ENCODE results near the gene YIPF3.

Gene YIPF3

GRCh38 chr6:43510827-43511163 is 5.9 kb downstream of the YIPF3 start:
- no peaks in the 10 kb centered on the region for H3K9me2 ChIP-seq (replicated peaks; ENCODE audit: low read depth, low read length)
- H3K4me1 ChIP-seq (ENCODE audit: insufficient read depth, low read length, poor library complexity, severe bottlenecking): peaks cover 17% of the 10 kb centered on the region
- H3K9me3 ChIP-seq (ENCODE audit: insufficient read depth, low read depth, low read length): no peaks in the 10 kb centered on the region
- H4K20me1 ChIP-seq (ENCODE audit: insufficient read depth, low read length, poor library complexity, severe bottlenecking): peaks cover 17% of the 10 kb centered on the region
- H3F3A ChIP-seq (ENCODE audit: low read depth): peaks cover 2% of the 10 kb centered on the region; the same call in 1 of the 2 replicates
- no peak overlapping the region for H3K4me2 ChIP-seq (ENCODE audit: low read depth, low read length, poor library complexity, severe bottlenecking)
- H3K79me2 ChIP-seq (ENCODE audit: insufficient read depth, low read length): peaks cover 25% of the 10 kb centered on the region
- H3K4me3 ChIP-seq (ENCODE audit: low read length, poor library complexity, severe bottlenecking): no peak overlapping the region
- H3K9ac ChIP-seq (ENCODE audit: low read depth, low read length, poor library complexity, severe bottlenecking): no peak overlapping the region
- no peak for TF ChIP-seq CTCF (conservative IDR thresholded peaks at IDR 0.05; ENCODE audit: low read length)
- TF ChIP-seq EZH2phosphoT487 (IDR thresholded peaks at IDR 0.05; ENCODE audit: borderline replicate concordance): no peak
- H2AFZ ChIP-seq (ENCODE audit: low read length): no peak overlapping the region
- H3K36me3 ChIP-seq (ENCODE audit: insufficient read depth, low read length): peaks cover 15% of the 10 kb centered on the region; the same call in 1 of the 2 replicates
- no peaks in the 10 kb centered on the region for H3K27me3 ChIP-seq (ENCODE audit: insufficient read depth, low read length, poor library complexity, severe bottlenecking)

GRCh38 chr6:43509984-43510826 is 6.5 kb downstream of the YIPF3 start, which contains the start of gene LRRC73:
Gene LRRC73 (minus strand): TSS chr6:43510346. CDS start chr6:43509785, 561 bp downstream.
- Histone ChIP-seq H2AFZ (ENCODE audit: low read length) (no peak within 1 kb of the TSS), H3K9me2 (replicated peaks; ENCODE audit: low read depth, low read length) (no peaks in the 10 kb centered on the region), H3K27me3 (ENCODE audit: insufficient read depth, low read length, poor library complexity, severe bottlenecking) (no peaks in the 10 kb centered on the region), H3K4me2 (ENCODE audit: low read depth, low read length, poor library complexity, severe bottlenecking) (no peak within 1 kb of the TSS), H3K36me3 (ENCODE audit: insufficient read depth, low read length) (peaks cover 15% of the 10 kb centered on the region; the same call in 1 of the 2 replicates), H3K4me3 (ENCODE audit: low read length, poor library complexity, severe bottlenecking) (no peak within 1 kb of the TSS), H4K20me1 (ENCODE audit: insufficient read depth, low read length, poor library complexity, severe bottlenecking) (peaks cover 13% of the 10 kb centered on the region), H3K4me1 (ENCODE audit: insufficient read depth, low read length, poor library complexity, severe bottlenecking) (peaks cover 11% of the 10 kb centered on the region), H3K79me2 (ENCODE audit: insufficient read depth, low read length) (peaks cover 19% of the 10 kb centered on the region), H3K9ac (ENCODE audit: low read depth, low read length, poor library complexity, severe bottlenecking) (no peak within 1 kb of the TSS), H3F3A (ENCODE audit: low read depth) (peaks cover 2% of the 10 kb centered on the region; the same call in 1 of the 2 replicates), H3K9me3 (ENCODE audit: insufficient read depth, low read depth, low read length) (no peaks in the 10 kb centered on the region)
- TF ChIP-seq CTCF (conservative IDR thresholded peaks at IDR 0.05; ENCODE audit: low read length) (no peak), EZH2phosphoT487 (IDR thresholded peaks at IDR 0.05; ENCODE audit: borderline replicate concordance) (no peak)

GRCh38 chr6:43509142-43509983 is 7.4 kb downstream of the YIPF3 start:
- Histone ChIP-seq H2AFZ (ENCODE audit: low read length) (no peak overlapping the region), H3K36me3 (ENCODE audit: insufficient read depth, low read length) (peaks cover 21% of the 10 kb centered on the region; the same call in 1 of the 2 replicates)
- TF ChIP-seq EZH2phosphoT487 (IDR thresholded peaks at IDR 0.05; ENCODE audit: borderline replicate concordance) (no peak), CTCF (conservative IDR thresholded peaks at IDR 0.05; ENCODE audit: low read length) (no peak)

More at GRCh38 chr6:43509142-43509983, 7.4 kb downstream of the YIPF3 start:
- Histone ChIP-seq H3K27me3 (ENCODE audit: insufficient read depth, low read length, poor library complexity, severe bottlenecking) (no peaks in the 10 kb centered on the region), H3F3A (ENCODE audit: low read depth) (peaks cover 2% of the 10 kb centered on the region; the same call in 1 of the 2 replicates), H4K20me1 (ENCODE audit: insufficient read depth, low read length, poor library complexity, severe bottlenecking) (peaks cover 11% of the 10 kb centered on the region), H3K4me1 (ENCODE audit: insufficient read depth, low read length, poor library complexity, severe bottlenecking) (peaks cover 4% of the 10 kb centered on the region), H3K4me3 (ENCODE audit: low read length, poor library complexity, severe bottlenecking) (no peak overlapping the region), H3K4me2 (ENCODE audit: low read depth, low read length, poor library complexity, severe bottlenecking) (no peak overlapping the region), H3K79me2 (ENCODE audit: insufficient read depth, low read length) (peaks cover 10% of the 10 kb centered on the region; the same call in 1 of the 2 replicates), H3K9me2 (replicated peaks; ENCODE audit: low read depth, low read length) (no peaks in the 10 kb centered on the region), H3K9me3 (ENCODE audit: insufficient read depth, low read depth, low read length) (no peaks in the 10 kb centered on the region), H3K9ac (ENCODE audit: low read depth, low read length, poor library complexity, severe bottlenecking) (no peak overlapping the region)

All from Loucy (cell line).